HG02970 (cell line): ENCODE measurements around the gene CDK5RAP2.
"Not testable (repeated sequence)": the region's sequence is repeated elsewhere in the genome, so short reads cannot be mapped to it uniquely, and the experiment has no call there.

Source experiments
- ATAC-seq: cut with Tn5 transposase; IDR thresholded peaks from one replicate; pipeline ENCODE4 v1.9.1; 2021; ENCODE audit warnings: mild to moderate bottlenecking, moderate library complexity, moderate number of reproducible peaks; ENCODE audit not compliant: unreplicated experiment, low FRiP score

CDK5RAP2 gene

GRCh38 chr9:120580051-120580896 lies at the start of gene CDK5RAP2:
TSS of gene CDK5RAP2 (minus strand) at chr9:120580167. CDS start at chr9:120579978, 189 bp downstream.
- peak; percentile 92 for ATAC-seq

GRCh38 chr9:120628925-120629497 lies 49.0 kb upstream of the CDK5RAP2 start:
- not testable (repeated sequence) for ATAC-seq

GRCh38 chr9:120628207-120628924 lies 48.4 kb upstream of the CDK5RAP2 start:
- ATAC-seq, result no peak

GRCh38 chr9:120627073-120627472 lies 47.1 kb upstream of the CDK5RAP2 start:
- ATAC-seq, result no peak

GRCh38 chr9:120626512-120626911 lies 46.5 kb upstream of the CDK5RAP2 start:
- ATAC-seq, result no peak

- no peak for ATAC-seq
These were observed 45.3 kb upstream of the CDK5RAP2 start for GRCh38 chr9:120625222-120625621.

- no peak for ATAC-seq
These were observed 42.8 kb upstream of the CDK5RAP2 start for GRCh38 chr9:120622790-120623189.

- no peak for ATAC-seq
These were observed 42.0 kb upstream of the CDK5RAP2 start for GRCh38 chr9:120621941-120622340.

GRCh38 chr9:120619751-120620655 lies 40.0 kb upstream of the CDK5RAP2 start:
- peak; percentile 66 for ATAC-seq

- no peak for ATAC-seq
These were observed 37.3 kb upstream of the CDK5RAP2 start for GRCh38 chr9:120616966-120617935.

- ATAC-seq, result no peak
These were observed 32.3 kb upstream of the CDK5RAP2 start for GRCh38 chr9:120612218-120612617.

- no peak for ATAC-seq
These were observed 31.7 kb upstream of the CDK5RAP2 start for GRCh38 chr9:120611690-120612068.

- no peak for ATAC-seq
These were observed 31.2 kb upstream of the CDK5RAP2 start for GRCh38 chr9:120610975-120611689.

GRCh38 chr9:120609636-120610035 lies 29.7 kb upstream of the CDK5RAP2 start:
- no peak for ATAC-seq

- ATAC-seq, result no peak
These were observed 28.5 kb upstream of the CDK5RAP2 start for GRCh38 chr9:120608421-120608820.

- no peak for ATAC-seq
These were observed 23.6 kb upstream of the CDK5RAP2 start for GRCh38 chr9:120603591-120603990.

GRCh38 chr9:120603010-120603409 lies 23.0 kb upstream of the CDK5RAP2 start:
- ATAC-seq, result no peak

GRCh38 chr9:120593955-120594277 lies 13.9 kb upstream of the CDK5RAP2 start:
- ATAC-seq, result no peak
